Stimulated activated CD4-positive, alpha-beta T cell treated with anti-CD3 and anti-CD28 coated beads, Interleukin-1b, Interleukin-23, amount 100 ng/mL, for 24 hours (primary cell): Measurements from ENCODE around the gene NINJ1.

Source experiments
- DNase-seq, 4 experiments: peaks; one replicate each; pipeline ENCODE4 v3.0.0-alpha.2; 2020; ENCODE audit warnings: low read depth in 4 of 4, low spot score in 1 of 4

Gene NINJ1

DNA sequence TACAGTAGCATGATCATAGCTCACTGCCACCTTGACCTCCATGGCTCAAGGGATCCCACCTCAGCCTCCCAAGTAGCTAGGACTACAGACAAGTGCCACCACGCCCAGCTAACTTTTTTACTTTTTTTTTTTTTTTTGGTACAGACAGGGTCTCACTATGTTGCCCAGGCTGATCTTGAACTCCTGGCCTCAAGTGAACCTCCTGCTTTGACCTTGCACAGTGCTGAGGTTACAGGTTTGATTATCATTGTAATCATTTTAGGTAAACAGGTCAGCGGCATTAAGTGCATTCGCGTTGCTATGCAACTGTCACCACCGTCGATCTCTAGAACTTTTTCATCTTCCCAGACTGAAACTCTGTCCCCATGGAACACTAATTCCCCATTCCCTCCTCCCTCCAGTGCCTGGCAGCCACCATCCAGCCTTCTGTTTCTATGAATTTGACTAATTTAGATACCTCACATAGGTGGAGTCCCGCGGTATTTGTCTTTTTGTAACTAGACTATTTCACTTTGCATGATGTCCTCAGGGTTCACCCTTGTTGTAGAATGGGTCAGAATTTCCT is 43.9 kb downstream of the NINJ1 start:
- DNase-seq: no peak

DNA sequence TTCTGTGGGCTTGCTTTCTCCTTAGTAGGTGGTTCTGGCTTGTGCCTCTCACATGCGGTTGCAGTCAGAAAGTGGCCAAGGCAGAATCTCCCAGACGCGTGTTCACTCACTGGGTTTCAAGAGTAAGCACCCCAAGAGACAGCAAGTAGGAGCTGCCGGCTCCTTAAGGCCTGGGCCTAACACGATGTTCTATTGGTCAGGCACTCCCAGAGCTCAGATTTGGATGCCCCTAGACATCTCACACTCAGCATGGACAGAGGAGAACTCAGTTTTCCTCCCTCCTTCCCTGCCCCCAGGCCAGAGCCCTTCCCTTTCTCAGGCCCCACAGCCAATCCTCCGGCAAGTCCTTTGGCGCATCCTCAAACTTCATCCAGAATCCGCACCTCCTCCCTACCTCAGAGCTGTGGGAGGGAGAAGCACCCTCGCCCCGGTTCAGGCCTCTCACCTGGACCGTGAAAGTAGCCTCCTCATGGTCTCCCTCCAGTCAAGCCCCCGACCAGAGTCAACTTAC is 44.5 kb downstream of the NINJ1 start:
- DNase-seq: no peak

GRCh38 chr9:93089024-93089423 is 45.0 kb downstream of the NINJ1 start:
- no peak for DNase-seq

GRCh38 chr9:93088656-93089015 is 45.4 kb downstream of the NINJ1 start:
- DNase-seq: no peak

- no peak for DNase-seq
Measured at GRCh38 chr9:93087971-93088655, 45.9 kb downstream of the NINJ1 start.

DNA sequence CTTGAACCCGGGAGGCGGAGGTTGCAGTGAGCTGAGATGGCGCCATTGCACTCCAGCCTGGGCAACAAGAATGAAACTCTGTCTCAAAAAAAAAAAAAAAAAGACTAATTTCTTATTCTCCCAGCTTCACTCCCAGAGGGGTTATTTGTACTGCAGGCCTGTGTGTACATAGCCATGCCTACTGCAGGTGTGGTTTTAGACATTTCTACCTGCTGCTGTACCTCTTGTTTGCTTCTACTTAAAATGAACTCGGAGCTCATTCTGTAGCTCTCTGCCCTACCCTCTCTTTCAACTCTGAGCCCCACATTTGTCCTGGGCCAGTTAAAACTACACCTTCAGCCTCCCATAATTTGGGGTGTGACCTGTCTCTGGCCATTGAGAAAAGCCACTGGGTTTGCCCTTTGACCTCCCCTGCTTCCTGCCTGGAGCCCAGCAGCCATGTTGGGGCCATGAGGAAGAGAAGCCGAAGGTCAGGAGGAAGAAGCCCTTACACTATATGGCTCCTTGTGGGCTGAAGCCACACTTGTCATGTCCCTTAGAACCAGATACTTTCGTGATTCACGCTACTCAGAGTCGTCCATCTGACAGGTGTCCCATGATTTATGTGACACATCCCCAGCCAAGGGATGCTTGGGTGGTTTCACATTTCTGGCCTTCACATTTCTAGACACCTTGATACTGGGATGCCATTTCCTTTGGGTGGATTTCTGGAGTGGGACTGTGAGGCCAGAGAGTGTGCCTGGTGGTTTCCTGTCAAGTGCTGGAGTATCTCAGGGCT is 47.4 kb downstream of the NINJ1 start:
- no peak for DNase-seq

DNA sequence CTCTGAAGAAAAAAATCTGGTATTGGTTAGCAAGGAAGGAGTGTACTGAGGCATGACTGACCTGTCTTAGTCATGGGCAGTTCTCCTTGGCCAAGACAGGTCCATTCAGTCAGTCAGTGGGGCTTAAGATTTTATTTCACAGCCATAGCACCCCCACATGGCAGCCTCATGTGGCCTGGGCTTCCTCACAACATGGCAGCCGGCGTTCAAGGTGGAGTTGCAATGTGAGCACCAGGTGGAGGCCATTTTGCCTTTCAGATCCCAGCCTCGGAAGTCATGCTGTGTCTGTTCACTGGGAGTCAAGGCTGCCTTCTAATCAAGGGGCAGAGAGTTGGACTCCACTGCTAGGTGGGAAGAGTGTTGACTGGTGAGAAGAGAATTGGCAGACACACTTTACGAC is 48.4 kb downstream of the NINJ1 start:
- DNase-seq: no peak

- DNase-seq: no peak
Measured at GRCh38 chr9:93084471-93084881, 49.6 kb downstream of the NINJ1 start.

DNA sequence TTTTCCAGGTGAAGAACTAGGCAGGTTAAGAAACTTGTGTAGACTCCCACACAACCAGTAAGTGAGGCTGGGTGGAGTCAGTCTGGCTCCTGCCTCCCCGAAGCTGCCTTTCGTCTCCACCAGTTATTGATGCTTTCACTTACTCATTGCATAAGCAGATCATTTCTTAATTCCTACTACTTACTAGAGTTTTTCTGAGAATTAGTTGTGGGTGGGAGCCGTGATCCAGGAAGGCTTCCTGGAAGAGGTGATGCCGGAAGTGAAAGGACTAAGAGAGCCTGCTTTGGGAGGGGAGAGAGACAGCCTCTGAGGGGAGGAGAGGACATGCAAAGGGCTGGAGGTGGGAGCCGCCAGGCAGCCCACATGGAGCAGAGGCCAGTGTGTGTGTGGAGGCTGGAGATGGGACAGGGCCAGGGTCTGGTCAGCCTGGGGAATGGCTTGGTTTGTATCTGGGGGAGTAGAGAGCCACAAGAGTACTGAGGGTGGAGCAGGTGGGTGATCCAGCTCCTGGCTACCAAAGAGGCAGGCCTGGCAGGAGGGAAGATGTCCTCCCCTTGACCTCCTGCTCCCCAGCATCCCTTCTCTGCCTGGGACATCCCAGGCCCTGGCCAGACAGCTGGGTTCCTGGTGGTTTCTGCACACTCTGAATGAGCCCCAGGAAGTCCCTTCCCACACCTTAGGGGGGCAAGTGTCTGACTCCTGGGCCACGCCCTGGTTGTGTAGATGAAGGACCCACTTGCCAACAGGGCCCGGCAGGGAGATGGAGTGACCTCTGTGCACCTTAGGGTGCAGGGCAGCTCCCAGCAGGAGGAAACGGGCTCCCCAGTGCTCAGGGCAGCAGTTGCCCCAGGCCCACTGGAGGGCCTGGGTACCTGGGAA is 50.2 kb downstream of the NINJ1 start:
- DNase-seq: no peak

- DNase-seq: no peak
Measured at GRCh38 chr9:93082841-93083411, 51.1 kb downstream of the NINJ1 start.

DNA sequence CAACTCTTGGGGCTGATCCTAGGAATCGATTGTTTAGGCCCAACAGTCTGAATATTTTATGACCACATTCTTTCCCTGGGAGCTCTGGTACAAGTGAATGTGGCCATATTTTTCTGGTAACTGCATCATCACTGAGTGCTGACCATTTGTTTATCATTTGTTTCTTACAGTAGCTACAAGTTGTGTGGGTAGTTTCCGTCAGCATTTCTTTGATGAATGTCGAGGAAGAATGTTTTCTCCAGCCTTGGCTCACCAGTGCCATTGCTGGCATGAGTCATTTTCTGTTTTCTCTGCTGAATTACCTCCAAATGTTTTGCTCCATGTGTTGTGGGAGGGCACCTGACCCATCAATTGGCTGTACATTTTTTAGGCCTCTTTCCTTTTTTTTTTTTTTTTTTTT is 52.1 kb downstream of the NINJ1 start:
- DNase-seq: no peak

- DNase-seq: no peak
Measured at GRCh38 chr9:93081081-93081529, 52.9 kb downstream of the NINJ1 start.

- no peak for DNase-seq
Measured at GRCh38 chr9:93080406-93080805, 53.6 kb downstream of the NINJ1 start.

- no peak for DNase-seq
Measured at GRCh38 chr9:93079371-93079770, 54.7 kb downstream of the NINJ1 start.

GRCh38 chr9:93077811-93078210 is 56.2 kb downstream of the NINJ1 start:
- no peak for DNase-seq

GRCh38 chr9:93077367-93077766 is 56.7 kb downstream of the NINJ1 start:
- no peak for DNase-seq

DNA sequence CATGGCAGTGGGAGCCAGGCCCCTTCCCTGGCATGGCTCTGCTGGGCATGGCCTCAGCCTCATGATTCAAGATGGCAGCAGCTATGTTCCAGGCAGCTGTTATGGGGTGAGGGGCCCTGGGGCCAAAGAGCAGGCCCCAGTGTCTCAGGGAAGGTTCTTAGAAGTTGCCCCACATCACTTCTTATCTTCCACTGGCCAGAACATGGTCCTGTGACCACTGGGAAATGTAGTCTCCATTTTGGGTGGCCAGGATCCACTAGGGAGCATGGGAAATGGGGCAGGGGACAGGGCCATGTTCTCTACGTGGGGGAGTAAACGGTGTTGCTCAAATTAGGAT is 57.3 kb downstream of the NINJ1 start:
- DNase-seq: no peak

DNA sequence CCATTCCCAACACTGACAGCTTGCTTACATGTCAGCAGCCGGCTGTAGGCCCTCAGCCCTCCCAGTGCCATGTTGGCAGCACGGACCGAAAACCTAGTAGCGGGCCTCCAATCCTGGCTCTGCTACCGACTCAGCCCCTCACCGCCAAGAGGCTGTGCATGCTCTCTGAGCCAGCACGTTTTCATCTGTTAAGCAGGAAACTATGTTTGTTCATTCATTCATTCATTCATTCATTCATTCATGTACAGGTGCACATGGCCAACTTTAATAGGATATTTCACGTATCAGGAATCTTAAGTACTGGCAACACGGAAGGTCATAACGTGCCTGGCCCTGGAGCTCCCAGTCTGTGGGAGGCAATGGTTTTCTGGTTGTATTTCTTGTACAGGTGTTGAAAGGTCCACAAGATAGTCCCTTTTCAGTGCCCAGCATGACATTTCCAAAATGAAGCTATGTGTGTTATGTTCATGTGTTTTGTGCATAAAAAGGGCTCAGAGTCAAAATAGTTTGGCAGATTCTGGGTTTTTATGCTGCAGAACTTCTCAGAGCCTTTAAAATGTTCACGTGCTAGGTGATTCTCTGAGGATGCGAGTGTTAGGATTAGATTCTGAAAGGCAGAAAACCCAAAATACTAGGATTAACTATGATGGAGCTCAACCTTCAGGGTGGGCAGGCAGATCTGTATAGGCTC is 57.8 kb downstream of the NINJ1 start:
- no peak for DNase-seq

DNA sequence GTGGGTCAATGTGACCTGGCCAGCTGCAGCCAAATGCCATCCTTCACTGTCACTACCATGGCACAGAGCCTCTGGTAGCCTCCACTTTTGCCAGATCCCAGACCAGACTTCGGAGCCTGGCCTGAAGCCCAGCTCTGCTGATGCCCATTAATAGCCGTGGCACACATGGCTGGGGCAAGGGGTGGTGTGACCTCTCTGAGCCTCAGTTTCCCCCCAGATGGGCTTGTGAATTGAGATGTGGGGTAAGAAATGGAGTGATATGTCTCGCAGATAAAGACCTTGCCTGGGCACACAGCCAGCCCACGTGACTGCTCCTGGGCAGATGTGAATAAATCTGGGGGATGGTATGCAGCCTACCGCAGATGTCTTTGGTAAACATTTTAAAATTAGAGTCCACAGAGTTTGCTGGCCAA is 61.7 kb downstream of the NINJ1 start:
- no peak for DNase-seq
